ENCODE measurements around the gene CMPK2. TPM values are rescaled to one million over a fixed set of nuclear protein-coding genes. Genes with fewer than 3 reads are reported as not detected.

Gene CMPK2
- total and polyA plus RNA-seq, 2 experiments from 2014 or later, result 4.1 to 5.4 TPM

DNA sequence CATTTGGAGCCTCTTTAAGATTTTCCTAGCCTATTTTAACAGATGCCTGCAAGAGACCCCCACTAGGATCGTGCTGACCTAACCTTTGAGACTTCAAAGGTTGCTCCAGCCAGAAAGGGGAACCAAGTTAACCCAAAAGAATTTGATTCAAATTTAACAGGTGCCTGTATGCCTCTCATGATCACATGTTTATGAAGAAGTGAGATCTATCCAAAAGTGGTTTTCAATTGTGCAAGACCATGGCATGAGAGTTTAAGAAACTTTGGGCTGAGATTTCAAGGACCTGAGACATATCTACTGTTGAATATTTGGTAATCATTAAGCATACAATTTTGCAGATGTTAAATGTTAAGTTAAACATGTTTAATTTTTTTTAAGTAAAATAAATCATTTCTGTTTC is 10.6 kb upstream of the CMPK2 start:
- H3K36me3 ChIP-seq (replicated peaks; ENCODE audit: insufficient read depth, low read depth), result no peaks in the 10 kb centered on the region
- no peak overlapping the region for H2AFZ ChIP-seq
- H3K79me2 ChIP-seq, result no peaks in the 10 kb centered on the region
- H3K4me1 ChIP-seq (ENCODE audit: insufficient read depth), result no peaks in the 10 kb centered on the region
- H3K9me3 ChIP-seq (ENCODE audit: low read depth), result peaks cover 7% of the 10 kb centered on the region
- no peak overlapping the region for H3K27ac ChIP-seq
- H3K4me3 ChIP-seq, result no peak overlapping the region
- no peaks in the 10 kb centered on the region for H3K27me3 ChIP-seq
- no peaks in the 10 kb centered on the region for H4K20me1 ChIP-seq (ENCODE audit: insufficient read depth, poor library complexity, severe bottlenecking)
- no peaks in the 10 kb centered on the region for H3K9me2 ChIP-seq (replicated peaks; ENCODE audit: insufficient read depth)
- no peak for TF ChIP-seq EZH2phosphoT487 (IDR thresholded peaks at IDR 0.05; ENCODE audit: low read depth, severe bottlenecking, unreplicated experiment)
- no peak for TF ChIP-seq EZH2 (IDR thresholded peaks at IDR 0.05; ENCODE audit: borderline replicate concordance)
- TF ChIP-seq, protein P1, sequence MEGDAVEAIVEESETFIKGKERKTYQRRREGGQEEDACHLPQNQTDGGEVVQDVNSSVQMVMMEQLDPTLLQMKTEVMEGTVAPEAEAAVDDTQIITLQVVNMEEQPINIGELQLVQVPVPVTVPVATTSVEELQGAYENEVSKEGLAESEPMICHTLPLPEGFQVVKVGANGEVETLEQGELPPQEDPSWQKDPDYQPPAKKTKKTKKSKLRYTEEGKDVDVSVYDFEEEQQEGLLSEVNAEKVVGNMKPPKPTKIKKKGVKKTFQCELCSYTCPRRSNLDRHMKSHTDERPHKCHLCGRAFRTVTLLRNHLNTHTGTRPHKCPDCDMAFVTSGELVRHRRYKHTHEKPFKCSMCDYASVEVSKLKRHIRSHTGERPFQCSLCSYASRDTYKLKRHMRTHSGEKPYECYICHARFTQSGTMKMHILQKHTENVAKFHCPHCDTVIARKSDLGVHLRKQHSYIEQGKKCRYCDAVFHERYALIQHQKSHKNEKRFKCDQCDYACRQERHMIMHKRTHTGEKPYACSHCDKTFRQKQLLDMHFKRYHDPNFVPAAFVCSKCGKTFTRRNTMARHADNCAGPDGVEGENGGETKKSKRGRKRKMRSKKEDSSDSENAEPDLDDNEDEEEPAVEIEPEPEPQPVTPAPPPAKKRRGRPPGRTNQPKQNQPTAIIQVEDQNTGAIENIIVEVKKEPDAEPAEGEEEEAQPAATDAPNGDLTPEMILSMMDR (IDR thresholded peaks at IDR 0.05; ENCODE audit: poor library complexity), result no peak
- no peak overlapping the region for H3K4me2 ChIP-seq
- no peak for DNase-seq (ENCODE audit: low spot score)
- 90% methylated on average over 1 of the region's 1 CpG for WGBS (ENCODE audit: low lambda C conversion rate, missing lambda C conversion rate)

DNA sequence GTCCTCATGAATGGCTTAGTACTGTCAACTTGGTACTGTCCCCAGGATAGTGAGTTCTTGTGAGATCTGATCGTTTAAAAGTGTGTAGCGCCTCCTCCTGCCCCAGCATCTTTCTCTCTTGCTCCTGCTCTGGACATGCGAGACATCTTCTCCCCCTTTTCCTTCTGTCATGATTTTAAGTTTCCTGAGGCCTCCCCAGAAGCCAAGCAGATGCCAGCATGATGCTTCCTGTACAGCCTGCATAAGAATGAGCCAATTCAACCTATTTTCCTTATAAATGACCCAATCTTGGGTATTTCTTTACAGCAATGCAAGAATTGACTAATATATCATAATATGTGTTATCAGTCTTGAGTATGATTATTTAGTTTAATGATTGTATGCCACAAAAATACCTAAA is 8.3 kb upstream of the CMPK2 start:
- Histone ChIP-seq H3K4me3 (no peak overlapping the region), H3K36me3 (replicated peaks; ENCODE audit: insufficient read depth, low read depth) (no peaks in the 10 kb centered on the region), H3K27me3 (no peaks in the 10 kb centered on the region), H3K9me2 (replicated peaks; ENCODE audit: insufficient read depth) (no peaks in the 10 kb centered on the region), H3K27ac (no peak overlapping the region), H3K9me3 (ENCODE audit: low read depth) (peaks cover 7% of the 10 kb centered on the region), H3K4me2 (no peak overlapping the region), H3K4me1 (ENCODE audit: insufficient read depth) (no peaks in the 10 kb centered on the region), H3K79me2 (no peaks in the 10 kb centered on the region), H2AFZ (no peak overlapping the region), H4K20me1 (ENCODE audit: insufficient read depth, poor library complexity, severe bottlenecking) (no peaks in the 10 kb centered on the region)
- TF ChIP-seq, protein P1 (IDR thresholded peaks at IDR 0.05; ENCODE audit: poor library complexity), result no peak
- no peak for TF ChIP-seq EZH2 (IDR thresholded peaks at IDR 0.05; ENCODE audit: borderline replicate concordance)
- no peak for TF ChIP-seq EZH2phosphoT487 (IDR thresholded peaks at IDR 0.05; ENCODE audit: low read depth, severe bottlenecking, unreplicated experiment)
- DNase-seq (ENCODE audit: low spot score), result no peak
- 97% methylated on average over 3 of the region's 3 CpGs for WGBS (ENCODE audit: low lambda C conversion rate, missing lambda C conversion rate)

DNA sequence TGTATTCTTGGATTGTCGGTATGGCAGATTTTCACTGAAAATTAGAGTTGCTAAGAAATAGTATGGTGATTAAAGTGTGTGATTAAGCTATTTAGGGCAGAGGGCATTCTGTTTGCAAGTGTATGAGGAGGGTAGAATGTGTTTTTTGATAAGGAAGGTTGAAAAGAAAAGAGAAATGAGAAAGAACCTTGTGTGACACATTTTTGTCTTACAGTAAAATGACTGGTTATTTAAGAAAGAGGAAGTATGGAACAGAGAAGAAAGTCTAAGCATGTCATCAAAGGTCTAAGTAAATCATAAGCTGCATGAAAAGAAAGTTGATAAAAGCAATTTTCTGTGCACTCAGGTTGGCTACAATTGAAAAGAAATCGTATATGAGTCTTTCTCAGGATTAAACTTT is 6.7 kb upstream of the CMPK2 start:
- TF ChIP-seq EZH2phosphoT487 (IDR thresholded peaks at IDR 0.05; ENCODE audit: low read depth, severe bottlenecking, unreplicated experiment) (no peak), EZH2 (IDR thresholded peaks at IDR 0.05; ENCODE audit: borderline replicate concordance) (no peak)
- TF ChIP-seq, protein P1 (IDR thresholded peaks at IDR 0.05; ENCODE audit: poor library complexity), result no peak
- H3K79me2 ChIP-seq, result no peaks in the 10 kb centered on the region
- H3K36me3 ChIP-seq (replicated peaks; ENCODE audit: insufficient read depth, low read depth), result no peaks in the 10 kb centered on the region
- H3K4me2 ChIP-seq, result no peak overlapping the region
- H3K27ac ChIP-seq, result no peak overlapping the region
- H2AFZ ChIP-seq, result no peak overlapping the region
- H3K9me3 ChIP-seq (ENCODE audit: low read depth), result peaks cover 7% of the 10 kb centered on the region
- H4K20me1 ChIP-seq (ENCODE audit: insufficient read depth, poor library complexity, severe bottlenecking), result no peaks in the 10 kb centered on the region
- no peaks in the 10 kb centered on the region for H3K4me1 ChIP-seq (ENCODE audit: insufficient read depth)
- WGBS (ENCODE audit: low lambda C conversion rate, missing lambda C conversion rate), result 96% methylated on average over 2 of the region's 2 CpGs
- no peak for DNase-seq (ENCODE audit: low spot score)
- H3K9me2 ChIP-seq (replicated peaks; ENCODE audit: insufficient read depth), result no peaks in the 10 kb centered on the region
- no peak overlapping the region for H3K4me3 ChIP-seq
- no peaks in the 10 kb centered on the region for H3K27me3 ChIP-seq

DNA sequence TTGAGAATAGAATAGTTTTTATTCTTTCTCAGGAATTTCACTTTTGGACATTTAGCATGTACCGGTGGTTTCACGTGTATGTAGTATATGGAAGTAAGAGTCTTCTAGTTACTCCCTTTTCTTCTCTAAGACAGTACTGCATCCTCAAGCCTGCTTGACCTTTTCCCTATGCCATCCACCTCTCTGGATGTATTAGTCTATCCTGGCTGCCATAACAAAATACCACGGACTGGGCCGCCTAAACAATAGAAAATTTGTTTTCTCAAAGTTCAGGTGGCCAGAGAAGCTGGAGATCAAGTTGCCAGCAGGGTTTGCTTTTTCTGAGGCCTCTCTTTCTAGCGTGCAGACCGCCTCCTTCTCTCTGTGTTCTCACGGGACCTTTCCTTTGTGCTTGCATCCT is 1.3 kb upstream of the CMPK2 start:
- H3K9me3 ChIP-seq (ENCODE audit: low read depth), result no peaks in the 10 kb centered on the region
- no peaks in the 10 kb centered on the region for H3K9me2 ChIP-seq (replicated peaks; ENCODE audit: insufficient read depth)
- 87% methylated on average over 7 of the region's 7 CpGs for WGBS (ENCODE audit: low lambda C conversion rate, missing lambda C conversion rate)
- no peaks in the 10 kb centered on the region for H4K20me1 ChIP-seq (ENCODE audit: insufficient read depth, poor library complexity, severe bottlenecking)
- no peaks in the 10 kb centered on the region for H3K36me3 ChIP-seq (replicated peaks; ENCODE audit: insufficient read depth, low read depth)
- TF ChIP-seq, protein P1 (IDR thresholded peaks at IDR 0.05; ENCODE audit: poor library complexity), result no peak
- TF ChIP-seq EZH2 (IDR thresholded peaks at IDR 0.05; ENCODE audit: borderline replicate concordance) (no peak), EZH2phosphoT487 (IDR thresholded peaks at IDR 0.05; ENCODE audit: low read depth, severe bottlenecking, unreplicated experiment) (no peak)
- H3K27me3 ChIP-seq, result no peaks in the 10 kb centered on the region
- H3K4me1 ChIP-seq (ENCODE audit: insufficient read depth), result peaks cover 6% of the 10 kb centered on the region
- H2AFZ ChIP-seq, result no peak overlapping the region
- no peak overlapping the region for H3K4me3 ChIP-seq
- no peak overlapping the region for H3K4me2 ChIP-seq
- DNase-seq (ENCODE audit: low spot score), result no peak
- H3K79me2 ChIP-seq, result no peaks in the 10 kb centered on the region
- no peak overlapping the region for H3K27ac ChIP-seq
